ENCODE measurements around the gene KNDC1. TPM values are rescaled to one million over a fixed set of nuclear protein-coding genes. Genes with fewer than 3 reads are reported as not detected.

The KNDC1 gene
- total and polyA plus RNA-seq, 10 donors, result 0.05 to 3.5 (median 1.0) TPM

DNA sequence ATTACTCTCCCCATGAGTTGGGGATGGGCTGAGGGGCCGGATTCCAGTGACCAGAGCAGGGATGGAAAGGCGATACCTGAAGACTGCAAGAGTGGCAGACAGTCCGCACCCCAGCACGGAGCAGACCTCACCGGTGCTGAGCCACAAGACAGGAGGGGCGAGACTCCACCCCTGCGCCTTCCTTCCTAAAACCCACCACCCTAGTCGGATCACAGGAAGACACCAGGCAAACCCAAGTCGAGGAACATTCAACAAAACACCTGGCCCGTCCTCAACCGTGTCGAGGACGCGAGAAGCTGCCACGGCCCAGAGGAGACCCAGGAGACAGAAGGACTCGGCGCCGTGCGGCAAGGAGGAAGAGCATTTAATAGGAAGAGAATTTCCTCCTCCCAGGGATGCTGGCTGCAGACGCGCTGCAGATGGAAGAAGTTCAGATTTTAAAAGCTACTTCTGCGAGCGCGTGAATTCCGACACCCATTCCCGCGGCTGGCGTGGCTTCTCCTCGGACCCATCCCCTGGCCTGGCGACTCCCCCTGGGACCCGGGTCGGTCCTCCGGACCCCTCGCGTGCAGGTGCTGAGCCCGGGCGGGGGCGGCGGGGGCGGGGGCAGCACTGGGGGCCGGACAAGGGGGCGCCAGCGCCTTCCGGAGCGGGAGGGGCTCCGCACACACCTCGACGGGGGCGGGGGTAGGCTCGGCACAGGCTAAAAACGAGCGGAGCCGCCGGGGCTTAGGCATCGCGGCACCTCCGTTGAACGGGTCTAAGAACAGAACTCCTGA is 69.4 kb downstream of the KNDC1 start:
- Histone ChIP-seq H3K36me3 (no peaks in the 10 kb centered on the region), H3K4me3 (peak overlapping the region in 2 of 8 donors; percentile 33 to 65), H3K4me1 (peaks cover 5 to 39% (median 27%) of the 10 kb centered on the region in 6 donors), H3K9me3 (no peaks in the 10 kb centered on the region), H3K27me3 (replicated peaks in 1 of 7) (peaks cover 0 to 100% (median 61%) of the 10 kb centered on the region in 7 donors), H3K27ac (no peak overlapping the region)
- intact Hi-C loops (cut with DNase I; ENCODE audit: low total_unique reads), result no loop called here
- TF ChIP-seq POLR2AphosphoS5 (IDR thresholded peaks at IDR 0.05) (no peak), POLR2A (IDR thresholded peaks at IDR 0.05) (no peak)
- TF ChIP-seq, protein P1, sequence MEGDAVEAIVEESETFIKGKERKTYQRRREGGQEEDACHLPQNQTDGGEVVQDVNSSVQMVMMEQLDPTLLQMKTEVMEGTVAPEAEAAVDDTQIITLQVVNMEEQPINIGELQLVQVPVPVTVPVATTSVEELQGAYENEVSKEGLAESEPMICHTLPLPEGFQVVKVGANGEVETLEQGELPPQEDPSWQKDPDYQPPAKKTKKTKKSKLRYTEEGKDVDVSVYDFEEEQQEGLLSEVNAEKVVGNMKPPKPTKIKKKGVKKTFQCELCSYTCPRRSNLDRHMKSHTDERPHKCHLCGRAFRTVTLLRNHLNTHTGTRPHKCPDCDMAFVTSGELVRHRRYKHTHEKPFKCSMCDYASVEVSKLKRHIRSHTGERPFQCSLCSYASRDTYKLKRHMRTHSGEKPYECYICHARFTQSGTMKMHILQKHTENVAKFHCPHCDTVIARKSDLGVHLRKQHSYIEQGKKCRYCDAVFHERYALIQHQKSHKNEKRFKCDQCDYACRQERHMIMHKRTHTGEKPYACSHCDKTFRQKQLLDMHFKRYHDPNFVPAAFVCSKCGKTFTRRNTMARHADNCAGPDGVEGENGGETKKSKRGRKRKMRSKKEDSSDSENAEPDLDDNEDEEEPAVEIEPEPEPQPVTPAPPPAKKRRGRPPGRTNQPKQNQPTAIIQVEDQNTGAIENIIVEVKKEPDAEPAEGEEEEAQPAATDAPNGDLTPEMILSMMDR (IDR thresholded peaks at IDR 0.05 in 8 of 11, conservative IDR thresholded peaks at IDR 0.05 in 3 of 11), result no peak
- no peak for DNase-seq
- WGBS, 5 donors, result 7 to 37% (median 12%) methylated on average over 5 to 58 of the region's 58 CpGs

DNA sequence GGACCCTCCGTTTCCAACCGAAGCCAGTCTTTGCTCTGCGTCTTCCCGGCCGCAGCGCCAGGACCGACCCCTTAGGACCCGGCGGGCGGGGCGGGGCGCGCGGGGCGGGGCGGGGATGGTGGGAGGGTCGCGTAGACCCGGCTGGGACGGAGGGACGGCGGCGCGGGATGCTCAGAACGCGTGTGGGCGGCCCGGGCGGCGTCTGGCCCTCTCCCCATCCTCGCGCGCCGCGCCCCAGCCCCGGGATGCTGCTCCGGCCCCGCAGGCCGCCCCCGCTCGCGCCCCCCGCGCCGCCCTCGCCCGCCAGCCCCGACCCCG is 70.0 kb downstream of the KNDC1 start, which contains the start of gene UTF1:
Gene UTF1 (plus strand): TSS at position 174 of the 318 bp plus-strand sequence. CDS start 72 bp downstream, at position 246.
- 0 to 5% (median 3%) methylated on average over 15 to 49 of the region's 49 CpGs; no CpG with 5 or more reads in 1 of the 5 donors for WGBS, 5 donors

DNA sequence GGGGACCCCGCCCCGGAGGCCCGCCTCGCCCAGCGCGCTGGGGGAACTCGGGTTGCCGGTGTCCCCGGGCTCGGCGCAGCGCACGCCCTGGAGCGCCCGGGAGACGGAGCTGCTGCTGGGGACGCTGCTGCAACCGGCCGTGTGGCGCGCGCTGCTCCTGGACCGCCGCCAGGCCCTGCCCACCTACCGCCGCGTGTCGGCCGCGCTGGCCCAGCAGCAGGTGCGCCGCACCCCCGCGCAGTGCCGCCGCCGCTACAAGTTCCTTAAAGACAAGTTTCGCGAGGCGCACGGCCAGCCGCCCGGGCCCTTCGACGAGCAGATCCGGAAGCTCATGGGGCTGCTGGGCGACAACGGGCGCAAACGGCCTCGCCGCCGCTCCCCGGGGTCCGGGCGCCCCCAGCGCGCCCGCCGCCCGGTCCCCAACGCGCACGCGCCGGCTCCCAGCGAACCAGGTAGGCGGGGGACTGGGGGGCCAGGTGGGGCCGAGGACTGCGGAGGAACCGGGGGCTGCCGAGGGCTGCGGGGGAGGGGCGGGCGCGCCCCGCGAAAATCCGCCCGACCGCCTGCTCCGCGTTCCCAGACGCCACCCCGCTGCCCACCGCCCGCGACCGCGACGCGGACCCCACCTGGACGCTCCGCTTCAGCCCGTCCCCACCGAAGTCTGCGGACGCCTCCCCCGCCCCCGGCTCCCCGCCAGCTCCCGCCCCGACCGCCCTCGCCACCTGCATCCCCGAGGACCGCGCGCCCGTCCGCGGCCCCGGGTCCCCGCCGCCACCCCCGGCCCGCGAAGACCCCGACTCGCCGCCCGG is 70.6 kb downstream of the KNDC1 start:
- 1 to 7% (median 4%) methylated on average over 13 to 122 of the region's 122 CpGs for WGBS, 5 donors

More for the DNA sequence above, 70.0 kb downstream of the KNDC1 start, which contains the start of gene UTF1:
- no peaks in the 10 kb centered on the region for H3K36me3 ChIP-seq
- peaks cover 0 to 100% (median 61%) of the 10 kb centered on the region in 7 donors for H3K27me3 ChIP-seq (replicated peaks in 1 of 7)
- TF ChIP-seq POLR2AphosphoS5 (IDR thresholded peaks at IDR 0.05) (no peak), POLR2A (IDR thresholded peaks at IDR 0.05) (no peak)
- TF ChIP-seq, protein P1 (IDR thresholded peaks at IDR 0.05 in 8 of 11, conservative IDR thresholded peaks at IDR 0.05 in 3 of 11), result no peak
- no peak for DNase-seq
- no peak within 1 kb of the TSS for H3K27ac ChIP-seq
- H3K9me3 ChIP-seq, result no peaks in the 10 kb centered on the region
- peak within 1 kb of the TSS in 6 of 8 donors; percentile 10 to 65 (median 32) for H3K4me3 ChIP-seq
- intact Hi-C loops (cut with DNase I; ENCODE audit: low total_unique reads), result no loop called here
- peaks cover 5 to 42% (median 27%) of the 10 kb centered on the region in 6 donors for H3K4me1 ChIP-seq

DNA sequence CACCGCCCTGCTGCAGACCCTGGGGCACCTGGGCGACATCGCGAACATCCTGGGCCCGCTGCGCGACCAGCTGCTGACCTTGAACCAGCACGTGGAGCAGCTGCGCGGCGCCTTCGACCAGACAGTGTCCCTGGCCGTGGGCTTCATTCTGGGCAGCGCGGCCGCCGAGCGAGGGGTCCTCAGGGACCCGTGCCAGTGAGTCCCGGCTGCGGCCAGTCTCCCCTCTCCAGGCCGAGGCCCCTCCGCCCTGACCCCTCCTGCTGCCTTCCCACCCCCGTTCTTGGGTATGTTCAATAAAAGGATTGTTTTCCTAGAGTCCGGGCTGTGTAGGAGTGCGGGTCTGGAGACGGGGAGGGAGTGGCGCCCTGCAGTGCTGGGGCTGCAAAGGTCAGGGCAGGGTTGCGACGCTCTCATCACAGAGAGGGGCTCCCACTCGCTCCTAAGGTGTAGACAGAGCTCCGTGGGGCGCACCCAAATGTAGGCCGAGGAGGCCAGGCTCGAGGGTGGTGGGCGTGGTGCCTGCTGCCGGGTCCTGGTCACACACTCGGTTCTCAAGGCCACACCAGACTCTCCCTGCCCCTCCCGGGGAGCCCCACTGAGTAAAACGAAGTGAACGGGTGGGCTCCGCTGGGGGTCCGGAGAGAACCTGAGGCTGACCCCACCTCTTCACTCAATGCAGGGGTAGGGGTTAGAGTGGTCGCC is 71.4 kb downstream of the KNDC1 start:
- no peaks in the 10 kb centered on the region for H3K9me3 ChIP-seq
- peaks cover 9 to 44% (median 31%) of the 10 kb centered on the region in 6 donors for H3K4me1 ChIP-seq
- no peak overlapping the region for H3K27ac ChIP-seq
- intact Hi-C loops (cut with DNase I; ENCODE audit: low total_unique reads), result no loop called here
- DNase-seq, result no peak
- WGBS, 5 donors, result 26 to 50% (median 32%) methylated on average over 27 to 44 of the region's 44 CpGs
- no peaks in the 10 kb centered on the region for H3K36me3 ChIP-seq
- peaks cover 0 to 100% (median 69%) of the 10 kb centered on the region in 7 donors for H3K27me3 ChIP-seq (replicated peaks in 1 of 7)
- peak overlapping the region in 2 of 8 donors; percentile 31 to 65 for H3K4me3 ChIP-seq
- TF ChIP-seq POLR2AphosphoS5 (IDR thresholded peaks at IDR 0.05) (no peak), POLR2A (IDR thresholded peaks at IDR 0.05) (no peak)
- TF ChIP-seq, protein P1 (IDR thresholded peaks at IDR 0.05 in 8 of 11, conservative IDR thresholded peaks at IDR 0.05 in 3 of 11), result no peak

More for the DNA sequence above, 70.6 kb downstream of the KNDC1 start:
- TF ChIP-seq POLR2AphosphoS5 (IDR thresholded peaks at IDR 0.05) (peak in 2 of 3 donors; percentile 22 to 34), POLR2A (IDR thresholded peaks at IDR 0.05) (no peak)
- Histone ChIP-seq H3K4me3 (peak overlapping the region in 6 of 8 donors; percentile 10 to 65 (median 32)), H3K27ac (no peak overlapping the region), H3K27me3 (replicated peaks in 1 of 7) (peaks cover 0 to 100% (median 66%) of the 10 kb centered on the region in 7 donors), H3K9me3 (no peaks in the 10 kb centered on the region), H3K36me3 (no peaks in the 10 kb centered on the region), H3K4me1 (peaks cover 6 to 42% (median 28%) of the 10 kb centered on the region in 6 donors)
- DNase-seq, result peak; percentile 89
- intact Hi-C loops (cut with DNase I; ENCODE audit: low total_unique reads), result no loop called here
